HG02840 (cell line): ENCODE results near the gene RXRA.

Source experiments
- ATAC-seq: cut with Tn5 transposase; IDR thresholded peaks from one replicate; pipeline ENCODE4 v1.9.1; 2021; ENCODE audit warnings: mild to moderate bottlenecking, moderate library complexity, moderate number of reproducible peaks; ENCODE audit not compliant: unreplicated experiment, low FRiP score

RXRA gene

DNA sequence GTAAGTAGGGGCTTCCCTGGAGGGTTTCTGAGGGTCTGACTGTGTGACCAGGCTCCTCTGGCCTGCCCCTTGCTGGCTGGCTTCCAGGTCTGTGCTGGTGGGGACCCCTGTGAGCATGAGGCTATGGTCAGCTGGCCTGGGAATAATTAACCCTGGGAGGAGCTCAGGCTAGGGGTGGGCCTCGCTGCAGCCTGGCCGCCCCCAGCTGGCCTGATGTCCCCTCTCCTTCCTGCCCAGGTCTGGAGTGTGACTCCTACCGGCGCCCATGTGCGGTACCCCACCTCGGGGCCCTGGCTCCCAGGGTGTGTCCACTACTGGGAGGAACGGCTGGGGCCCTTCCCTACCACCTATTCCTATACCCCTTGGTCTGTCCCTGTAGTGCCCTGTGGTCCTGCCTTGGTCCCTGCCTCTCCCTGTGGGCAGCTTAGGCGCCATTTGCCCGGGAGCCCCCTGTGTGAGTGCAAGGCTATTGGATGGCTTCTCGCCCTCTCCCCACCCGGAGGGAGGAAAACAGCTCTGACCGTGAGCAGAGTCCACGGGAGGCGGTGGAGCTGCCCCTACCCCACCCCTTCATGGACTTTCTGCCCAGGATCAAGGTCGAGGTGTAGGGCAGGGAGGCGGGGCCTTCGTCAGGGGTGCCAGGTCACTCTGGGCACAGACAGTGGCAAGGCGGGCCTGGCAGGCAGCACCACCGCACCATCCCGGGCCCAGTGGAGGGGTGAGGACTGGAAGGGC, 9.4 kb downstream of the RXRA start:
- ATAC-seq, result no peak

- no peak for ATAC-seq
Observed at GRCh38 chr9:134336228-134336627, 10.0 kb downstream of the RXRA start.

GRCh38 chr9:134336924-134337323, 10.7 kb downstream of the RXRA start:
- no peak for ATAC-seq

DNA sequence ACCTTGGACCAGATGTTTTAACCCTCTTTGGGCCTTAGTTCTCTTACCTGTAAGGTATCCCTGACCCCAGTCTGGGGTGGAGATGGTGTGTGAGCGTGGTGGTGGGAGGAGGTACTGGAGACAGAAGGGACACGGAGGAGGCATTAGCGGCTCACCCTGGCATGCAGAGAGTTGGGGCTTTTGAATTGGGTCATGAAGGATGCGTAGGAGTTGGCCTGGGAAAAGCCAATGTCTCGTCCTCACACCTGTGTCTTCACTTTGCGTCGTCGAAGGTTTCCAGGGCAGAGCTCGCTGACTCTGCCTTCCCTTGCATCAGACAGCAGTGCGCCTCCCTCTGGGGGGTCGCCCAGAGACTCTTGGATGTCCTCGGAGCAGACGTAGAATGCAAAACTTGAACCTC, 11.2 kb downstream of the RXRA start:
- ATAC-seq, result no peak

DNA sequence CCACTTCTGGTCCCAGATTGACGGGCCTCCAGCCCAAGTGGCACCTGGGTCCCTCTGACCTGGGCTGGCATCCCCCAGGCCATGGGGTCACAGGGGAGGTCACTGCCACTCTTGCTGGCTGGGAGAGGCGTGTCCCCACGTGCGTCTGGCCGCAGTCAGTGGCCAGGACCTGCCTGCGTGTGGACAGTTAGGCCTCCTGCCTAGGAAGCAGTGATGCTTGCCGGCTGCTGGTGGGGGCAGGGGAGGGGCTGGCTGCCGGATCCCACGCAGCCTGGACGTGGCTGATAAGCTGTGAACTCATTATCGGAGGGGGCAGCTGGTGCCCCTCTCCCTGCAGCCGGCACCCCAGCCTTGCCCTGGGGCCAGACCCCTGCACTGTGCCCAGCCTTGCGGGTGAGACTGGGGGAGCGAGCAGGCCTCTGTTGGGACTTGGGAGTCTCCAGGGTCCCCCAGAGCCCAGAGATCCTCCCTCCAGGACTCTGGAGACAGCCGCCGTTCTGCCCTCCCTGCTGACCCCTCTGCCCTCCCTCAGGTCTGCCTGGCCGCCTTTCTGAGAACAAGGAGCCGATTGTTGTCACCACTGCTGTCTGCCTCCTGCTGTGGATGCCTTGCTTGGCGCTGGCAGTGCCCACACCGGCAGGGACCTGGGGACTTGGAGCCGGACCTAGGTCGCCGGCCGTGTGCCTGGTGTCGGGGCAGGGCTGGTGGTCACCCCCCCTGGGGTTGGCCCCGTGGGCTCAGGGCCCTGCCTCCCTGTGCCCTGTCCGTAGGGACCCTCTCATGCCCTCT, 12.3 kb downstream of the RXRA start:
- ATAC-seq, result no peak

- no peak for ATAC-seq
Observed at GRCh38 chr9:134339183-134339806, 13.0 kb downstream of the RXRA start.

GRCh38 chr9:134340475-134341160, 14.4 kb downstream of the RXRA start:
- no peak for ATAC-seq

DNA sequence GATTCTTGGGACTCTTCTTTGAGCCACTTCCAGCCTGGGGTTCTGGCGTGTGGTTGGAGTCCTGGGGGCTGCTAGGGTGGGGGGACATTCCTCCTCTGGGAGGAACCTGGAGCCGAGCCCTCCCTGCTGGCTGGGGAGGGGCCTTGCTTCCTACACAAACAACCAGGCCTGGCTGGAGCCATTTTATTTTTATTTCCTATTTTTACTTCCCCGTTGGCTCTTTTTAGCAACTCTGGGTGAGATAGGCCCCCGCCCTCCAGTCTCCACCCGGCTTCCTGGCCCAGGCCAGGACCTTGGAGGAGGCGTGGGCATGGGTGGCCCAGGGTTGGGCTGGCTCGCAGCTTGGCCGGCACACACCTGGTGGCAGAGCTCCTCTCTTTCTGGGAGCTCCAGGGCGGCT, 15.1 kb downstream of the RXRA start:
- ATAC-seq, result no peak

DNA sequence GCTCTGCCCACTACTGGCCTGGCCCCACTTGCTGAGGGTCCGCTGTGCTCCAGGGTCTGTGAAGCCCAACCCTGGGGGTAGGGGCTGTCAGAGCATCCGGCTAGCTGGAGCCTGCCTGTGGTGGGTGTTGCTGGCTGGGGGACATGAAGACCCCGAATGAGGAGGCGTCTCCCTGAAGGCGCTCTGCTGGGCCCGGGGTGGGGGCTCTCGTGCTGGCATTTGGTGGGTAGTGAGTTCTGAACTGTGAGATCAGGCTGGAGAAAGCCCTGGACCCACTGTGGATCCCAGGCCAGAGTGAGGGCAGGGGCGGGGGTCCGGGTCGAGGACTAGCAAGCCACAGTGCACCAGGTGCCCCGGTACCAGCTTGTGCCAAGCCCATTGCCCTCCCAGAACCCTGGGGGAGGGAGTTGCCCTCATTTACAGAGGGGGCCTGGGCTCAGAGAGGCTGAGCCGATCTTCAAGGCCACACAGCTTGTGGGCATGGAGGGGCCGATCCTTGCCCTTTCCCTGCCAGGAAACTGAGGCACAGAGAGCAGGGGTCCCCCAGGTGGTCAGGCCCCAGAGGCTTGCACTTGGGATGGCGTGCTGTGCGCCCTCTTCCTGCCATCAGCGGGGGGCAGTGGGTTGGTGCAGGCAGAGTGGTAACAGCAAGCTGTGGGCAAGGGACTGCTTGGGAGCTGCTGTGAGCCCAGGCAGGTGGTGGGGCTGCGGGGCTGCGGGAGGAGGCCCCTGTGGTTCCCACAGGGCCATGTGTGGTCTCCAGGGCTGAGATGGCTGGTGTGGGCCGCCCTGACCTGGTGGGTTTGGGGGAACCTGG, 15.9 kb downstream of the RXRA start:
- ATAC-seq, result no peak

GRCh38 chr9:134342746-134343115, 16.5 kb downstream of the RXRA start:
- ATAC-seq, result no peak

GRCh38 chr9:134343637-134344036, 17.4 kb downstream of the RXRA start:
- ATAC-seq, result no peak

GRCh38 chr9:134344068-134344799, 18.0 kb downstream of the RXRA start:
- no peak for ATAC-seq

- no peak for ATAC-seq
Observed at GRCh38 chr9:134344800-134345310, 18.6 kb downstream of the RXRA start.

- ATAC-seq, result no peak
Observed at GRCh38 chr9:134345737-134346136, 19.5 kb downstream of the RXRA start.

DNA sequence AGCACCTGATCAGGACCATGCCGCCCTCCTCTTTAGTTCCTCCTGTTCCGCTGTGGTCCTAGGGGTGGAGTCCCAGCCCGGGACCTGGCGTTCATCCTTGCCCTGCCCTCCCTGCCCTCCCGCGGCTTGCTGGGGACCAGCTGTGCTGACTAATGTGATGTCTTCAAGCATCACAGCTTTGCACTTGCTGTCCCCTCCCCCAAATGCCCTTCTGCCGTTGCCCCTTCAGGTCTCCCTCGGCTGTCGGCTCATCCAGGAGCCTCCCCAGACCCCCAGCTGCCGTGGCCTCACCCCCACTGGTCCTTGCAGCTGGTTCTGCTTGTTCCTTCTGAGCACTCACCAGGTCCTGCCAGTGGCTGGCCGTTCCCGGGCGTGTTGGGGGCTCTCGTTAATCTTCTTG, 19.9 kb downstream of the RXRA start:
- no peak for ATAC-seq

DNA sequence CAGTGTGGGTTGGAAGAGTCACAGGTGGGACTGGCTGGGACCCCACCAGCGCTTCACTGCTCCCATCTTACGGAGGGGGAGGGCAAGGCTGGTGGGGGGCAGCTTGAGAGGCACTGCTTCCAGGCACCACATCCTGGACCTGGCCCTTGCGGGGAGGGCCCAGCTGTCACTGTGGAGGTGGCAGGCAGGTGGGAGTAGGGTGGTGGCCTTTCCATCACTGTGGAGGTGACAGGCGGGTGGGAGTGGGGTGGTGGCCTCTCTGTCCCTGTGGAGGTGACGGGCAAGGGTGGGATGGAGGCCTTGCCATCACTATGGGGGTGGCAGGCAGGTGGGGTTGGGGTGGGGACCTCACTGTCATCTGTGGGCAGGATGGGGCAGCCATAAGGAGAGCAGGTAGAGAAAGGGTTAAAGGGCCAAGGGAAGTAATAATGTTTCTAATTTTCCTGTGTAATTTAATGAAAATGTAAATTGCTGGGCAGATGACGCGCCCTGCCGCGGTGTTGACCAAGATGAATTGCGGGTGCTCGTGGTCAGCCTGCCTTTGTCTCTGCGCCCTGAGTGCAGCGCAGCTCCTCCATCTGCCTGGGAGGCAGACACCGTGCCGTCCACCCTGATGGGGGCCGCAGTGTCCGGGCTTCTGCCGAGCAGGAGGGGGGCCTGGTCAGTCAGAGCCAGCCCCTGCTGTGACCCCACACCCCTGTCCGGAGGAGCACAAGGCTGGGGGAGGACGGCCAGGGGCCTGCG, 20.8 kb downstream of the RXRA start:
- no peak for ATAC-seq

- ATAC-seq, result no peak
Observed at GRCh38 chr9:134347996-134348395, 21.7 kb downstream of the RXRA start.

GRCh38 chr9:134348404-134349155, 22.3 kb downstream of the RXRA start:
- no peak for ATAC-seq
